H1 (cell line): ENCODE results near the gene BTNL2. TPM values are rescaled to one million over a fixed set of nuclear protein-coding genes. Genes with fewer than 3 reads are reported as not detected.

Experiments used
- CTCF ChIA-PET: fragments of 300-600 bp; sonication (Branson Sonifier 250); formaldehyde crosslinking; loops from one replicate; lab custom pipeline; 2021; ENCODE audit not compliant: partially characterized antibody; lab: Charles Lee
- POLR2A ChIA-PET: fragments of 300-600 bp; sonication (Branson Sonifier 250); formaldehyde crosslinking; loops from one replicate; lab custom pipeline; 2021; ENCODE audit warnings: inconsistent platforms; ENCODE audit not compliant: partially characterized antibody; lab: Charles Lee
- DNase-seq, 2 experiments: peaks; one replicate each; pipeline versions ENCODE4 v3.0.0 to v3.0.0-alpha.2; 2010 to 2022; ENCODE audit warnings: low spot score in 2 of 2, low read depth in 1 of 2, mixed read lengths in 1 of 2
- FAIRE-seq: peaks from 2 replicates; lab custom pipeline; 2011; peaks lifted over from hg19 to GRCh38; lab: Jason Lieb, UNC
- H2AFZ ChIP-seq: 2 replicates; pipeline ENCODE4 v1.8.1; 2012; ENCODE audit warnings: low read length, inconsistent platforms
- H2AK5ac ChIP-seq: 2 replicates; pipeline ENCODE4 v1.6.1; 2013; ENCODE audit warnings: low read depth, low read length
- H2BK120ac ChIP-seq: replicated peaks from 2 replicates; pipeline ENCODE3; 2013; ENCODE audit warnings: low read depth, low read length, inconsistent platforms
- H2BK12ac ChIP-seq: 2 replicates; pipeline ENCODE4 v1.6.1; 2013; ENCODE audit warnings: low read depth, low read length
- H2BK15ac ChIP-seq: 2 replicates; pipeline ENCODE4 v1.6.1; 2013; ENCODE audit warnings: low read length
- H2BK20ac ChIP-seq: 2 replicates; pipeline ENCODE4 v1.6.1; 2013; ENCODE audit warnings: low read length
- H2BK5ac ChIP-seq: 2 replicates; pipeline ENCODE4 v1.6.1; 2013; ENCODE audit warnings: low read depth, low read length
- H3K14ac ChIP-seq: 2 replicates; pipeline ENCODE4 v1.6.1; 2013; ENCODE audit warnings: inconsistent platforms; ENCODE audit not compliant: insufficient read length
- H3K18ac ChIP-seq: 2 replicates; pipeline ENCODE4 v1.6.1; 2013; ENCODE audit warnings: low read length; ENCODE audit errors: extremely low read depth
- H3K23ac ChIP-seq: 2 replicates; pipeline ENCODE4 v1.6.1; 2013; ENCODE audit warnings: inconsistent platforms; ENCODE audit not compliant: insufficient read length
- H3K23me2 ChIP-seq: 2 replicates; pipeline ENCODE4 v1.6.1; 2013; ENCODE audit warnings: low read depth, low read length
- H3K27ac ChIP-seq: 2 replicates; pipeline ENCODE4 v1.6.1; 2011; ENCODE audit warnings: low read depth, low read length, inconsistent platforms
- H3K27me3 ChIP-seq, 4 experiments: replicated peaks in 1 of 4; 1 replicate in 1 of 4; 2 replicates in 3 of 4; pipeline versions ENCODE4 v1.6.1 to v1.8.1; 2011 to 2013; ENCODE audit warnings: low read length in 3 of 4, mild to moderate bottlenecking in 3 of 4, inconsistent platforms in 2 of 4, mixed read lengths in 2 of 4, moderate library complexity in 1 of 4; ENCODE audit not compliant: control insufficient read depth in 3 of 4, insufficient read depth in 3 of 4; ENCODE audit errors: extremely low read depth in 1 of 4
- H3K36me3 ChIP-seq, 4 experiments: 2 replicates each; pipeline versions ENCODE4 v1.6.1 to v1.8.1; 2011 to 2013; ENCODE audit warnings: mild to moderate bottlenecking in 4 of 4, low read length in 3 of 4, moderate library complexity in 2 of 4, control low read depth in 1 of 4, inconsistent platforms in 1 of 4; ENCODE audit not compliant: insufficient read depth in 4 of 4, control insufficient read depth in 2 of 4
- H3K4ac ChIP-seq: replicated peaks from 2 replicates; pipeline ENCODE3; 2013; ENCODE audit warnings: low read length, low read depth, mixed read lengths, inconsistent platforms; ENCODE audit not compliant: insufficient read length
- H3K4me1 ChIP-seq, 4 experiments: replicated peaks in 1 of 4; 1 replicate in 1 of 4; 2 replicates in 3 of 4; pipeline versions ENCODE4 v1.6.1 to v1.8.1; 2011 to 2013; ENCODE audit warnings: low read length in 3 of 4, inconsistent platforms in 2 of 4, mixed read lengths in 1 of 4; ENCODE audit not compliant: insufficient read depth in 4 of 4, control insufficient read depth in 3 of 4
- H3K4me2 ChIP-seq, 2 experiments: 2 replicates each; pipeline versions ENCODE4 v1.6.1 to v1.8.1; 2011 to 2013; ENCODE audit warnings: low read depth in 2 of 2, low read length in 2 of 2, control low read depth in 1 of 2, inconsistent platforms in 1 of 2, mild to moderate bottlenecking in 1 of 2; ENCODE audit not compliant: insufficient read depth in 1 of 2
- H3K4me3 ChIP-seq, 4 experiments: fragments of 200-600, 300-600 bp in 1 of 4; sonication (generic), shearing (Covaris generic), sonication (Bioruptor Twin) in 1 of 4; 2 replicates each; pipeline versions ENCODE4 v1.5.1 to v1.8.1; 2011 to 2016; ENCODE audit warnings: low read length in 4 of 4, low read depth in 3 of 4, control low read depth in 2 of 4, inconsistent platforms in 2 of 4, mild to moderate bottlenecking in 2 of 4, mixed read lengths in 1 of 4, moderate library complexity in 1 of 4; ENCODE audit not compliant: insufficient read depth in 2 of 4; ENCODE audit errors: extremely low read depth in 1 of 4
- H3K56ac ChIP-seq: replicated peaks from 2 replicates; pipeline ENCODE3; 2013; ENCODE audit warnings: low read depth, mild to moderate bottlenecking, mixed read lengths, low read length, inconsistent platforms; ENCODE audit not compliant: insufficient read length
- H3K79me1 ChIP-seq: 2 replicates; pipeline ENCODE4 v1.6.1; 2013; ENCODE audit warnings: low read depth, low read length, control low read depth
- H3K79me2 ChIP-seq, 2 experiments: 2 replicates each; pipeline versions ENCODE4 v1.6.1 to v1.8.1; 2012 to 2013; ENCODE audit warnings: low read length in 2 of 2, mild to moderate bottlenecking in 2 of 2, inconsistent platforms in 1 of 2; ENCODE audit not compliant: insufficient read depth in 2 of 2, control insufficient read depth in 1 of 2
- H3K9ac ChIP-seq, 4 experiments: replicated peaks in 1 of 4; 1 replicate in 1 of 4; 2 replicates in 3 of 4; pipeline versions ENCODE4 v1.6.1 to v1.8.1; 2011 to 2013; ENCODE audit warnings: low read depth in 3 of 4, low read length in 3 of 4, control low read depth in 2 of 4, mild to moderate bottlenecking in 2 of 4, moderate library complexity in 2 of 4, inconsistent platforms in 1 of 4; ENCODE audit errors: extremely low read depth in 1 of 4
- H3K9me3 ChIP-seq, 2 experiments: 2 replicates each; pipeline versions ENCODE4 v1.6.1 to v1.8.1; 2012 to 2013; ENCODE audit warnings: mild to moderate bottlenecking in 2 of 2, moderate library complexity in 2 of 2, control low read depth in 1 of 2, inconsistent platforms in 1 of 2, low read depth in 1 of 2, low read length in 1 of 2, mixed read lengths in 1 of 2; ENCODE audit not compliant: insufficient read depth in 2 of 2
- H4K20me1 ChIP-seq, 2 experiments: replicated peaks in 1 of 2; 2 replicates each; pipeline versions ENCODE3 to v1.8.1; 2011 to 2013; ENCODE audit warnings: inconsistent platforms in 2 of 2, low read length in 2 of 2, mild to moderate bottlenecking in 1 of 2; ENCODE audit not compliant: insufficient read depth in 2 of 2, control insufficient read depth in 1 of 2
- H4K5ac ChIP-seq: 2 replicates; pipeline ENCODE4 v1.6.1; 2013; ENCODE audit warnings: low read length, low read depth, mixed read lengths, inconsistent platforms; ENCODE audit not compliant: insufficient read length
- H4K8ac ChIP-seq: 2 replicates; pipeline ENCODE4 v1.8.0; 2013; ENCODE audit warnings: mild to moderate bottlenecking, moderate library complexity, low read length, inconsistent platforms; ENCODE audit not compliant: insufficient read depth; ENCODE audit errors: extremely low read depth
- H4K91ac ChIP-seq: replicated peaks from 2 replicates; pipeline ENCODE3; 2013; ENCODE audit warnings: low read length, mixed read lengths, inconsistent platforms; ENCODE audit not compliant: insufficient read length
- CREB1 ChIP-seq: IDR thresholded peaks from 2 replicates; pipeline ENCODE4 v1.6.1; 2012; ENCODE audit warnings: inconsistent platforms
- EGR1 ChIP-seq: IDR thresholded peaks from 2 replicates; pipeline ENCODE4 v1.6.1; 2011; ENCODE audit warnings: low read depth, low read length, borderline replicate concordance
- NANOG ChIP-seq: IDR thresholded peaks from 2 replicates; pipeline ENCODE4 v1.6.1; 2011; ENCODE audit warnings: low read length, low read depth, mild to moderate bottlenecking, inconsistent platforms; ENCODE audit not compliant: insufficient read depth, poor library complexity, severe bottlenecking
- WGBS, 2 experiments: shearing (Covaris generic) in 1 of 2; methylation state at CpG; one replicate each; pipeline versions ENCODE4 v1.1.6 to v1.1.7; 2013 to 2015; ENCODE audit warnings: low lambda C conversion rate in 2 of 2, mixed read lengths in 2 of 2, inconsistent platforms in 1 of 2, low coverage in 1 of 2, missing lambda C conversion rate in 1 of 2; ENCODE audit not compliant: insufficient replicate concordance in 2 of 2, insufficient coverage in 1 of 2, insufficient read length in 1 of 2; ENCODE audit errors: extremely low coverage in 1 of 2, missing lambda C conversion rate in 1 of 2; 5-methylcytosine and 5-hydroxymethylcytosine counted together
- polyA plus RNA-seq, 7 experiments: library from polyadenylated mRNA; depleted of rRNA in 3 of 7; stranded (reverse) in 5 of 7; unstranded in 2 of 7; fragments of >200 nt in 5 of 7; fragments of 200-250 nt in 2 of 7; gene quantifications; 1 replicate in 5 of 7; 2 replicates in 1 of 7; 4 replicates in 1 of 7; pipeline versions ENCODE4 v1.2.1 to v1.2.3, GENCODE V29; 2011 to 2013; ENCODE audit warnings: missing spikeins in 2 of 7, mixed read lengths in 2 of 7
- total RNA-seq: library from RNA; stranded (reverse); fragmentation: NEBNext Ultra II Directional; extraction: Animal tissue kit (Norgen Biotek cat#: 25700); gene quantifications from 2 replicates; pipeline ENCODE4 v1.2.1, GENCODE V29; 2021
- TF ChIP-seq, protein P1 (sequence below): IDR thresholded peaks from 2 replicates; pipeline ENCODE4 v1.6.1; 2012; ENCODE audit warnings: inconsistent platforms

Gene BTNL2
- total and polyA plus RNA-seq, 2 of the 8 experiments (the other 6 are each of a cell fraction or from before 2014, with no cell fraction given): not detected

DNA sequence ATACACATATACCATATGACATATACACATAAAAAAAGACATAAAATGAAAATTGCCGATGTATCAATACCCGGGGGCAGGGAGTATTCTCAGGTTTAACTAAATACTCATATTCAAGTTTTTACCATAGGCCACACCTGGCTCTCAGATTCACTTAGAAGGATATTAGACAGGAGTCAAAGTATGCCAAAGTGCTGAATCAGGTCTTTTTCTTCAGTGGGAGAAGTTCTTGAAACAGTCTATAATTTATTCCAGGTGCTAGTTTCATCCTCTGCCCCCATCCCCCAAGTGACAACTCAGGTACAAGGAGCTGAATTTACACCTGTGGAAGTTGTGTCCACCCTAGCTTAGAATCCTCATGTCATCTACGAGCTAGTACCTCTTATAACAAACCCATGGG lies 24.2 kb upstream of the BTNL2 start:
- H3K4me1 ChIP-seq: no peaks in the 10 kb centered on the region
- no peak for DNase-seq
- no peaks in the 10 kb centered on the region for H3K79me2 ChIP-seq
- no peaks in the 10 kb centered on the region for H4K20me1 ChIP-seq
- H3K4ac ChIP-seq: no peak overlapping the region
- H4K8ac ChIP-seq: no peak overlapping the region
- H3K18ac ChIP-seq: no peak overlapping the region
- H2BK15ac ChIP-seq: no peak overlapping the region
- no peaks in the 10 kb centered on the region for H3K79me1 ChIP-seq
- no peaks in the 10 kb centered on the region for H3K23me2 ChIP-seq
- POLR2A ChIA-PET: no interaction called here
- no peak overlapping the region for H2BK120ac ChIP-seq
- H3K4me3 ChIP-seq: no peak overlapping the region
- no peak overlapping the region for H3K4me2 ChIP-seq
- CTCF ChIA-PET: interaction anchor here (0.7 to 2.5 kb wide), 19 partner anchors 11 to 437 kb away, joined by 3 to 12 read pairs (median 4); partner anchors contain the start of gene TAP2
- no peak overlapping the region for H3K56ac ChIP-seq
- no peak overlapping the region for H3K9ac ChIP-seq
- no peak overlapping the region for H4K5ac ChIP-seq
- H3K27me3 ChIP-seq: no peaks in the 10 kb centered on the region
- H3K23ac ChIP-seq: no peak overlapping the region
- TF ChIP-seq, protein P1, sequence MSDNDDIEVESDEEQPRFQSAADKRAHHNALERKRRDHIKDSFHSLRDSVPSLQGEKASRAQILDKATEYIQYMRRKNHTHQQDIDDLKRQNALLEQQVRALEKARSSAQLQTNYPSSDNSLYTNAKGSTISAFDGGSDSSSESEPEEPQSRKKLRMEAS: no peak
- no peak for TF ChIP-seq NANOG
- TF ChIP-seq CREB1: no peak
- no peak for TF ChIP-seq EGR1
- TF ChIP-seq, all 59 proteins: peak for 0
- WGBS, 2 experiments: 53% methylated on average over 3 of the region's 3 CpGs; no CpG with 5 or more reads in 1 of the 2 experiments
- Histone ChIP-seq H2BK5ac (no peak overlapping the region), H3K14ac (no peak overlapping the region), H4K91ac (no peak overlapping the region), H3K9me3 (no peaks in the 10 kb centered on the region), H3K36me3 (no peaks in the 10 kb centered on the region), H2BK20ac (no peak overlapping the region), H2BK12ac (no peak overlapping the region), H2AK5ac (no peak overlapping the region), H2AFZ (no peak overlapping the region), H3K27ac (no peak overlapping the region)
- FAIRE-seq: no peak
